Ishikawa (cell line): ENCODE measurements around the gene E2F3.

Experiments used
- CREB1 ChIP-seq: IDR thresholded peaks from 2 replicates; pipeline ENCODE4 v1.6.1; 2012; ENCODE audit warnings: low read depth
- EP300 ChIP-seq: IDR thresholded peaks from 2 replicates; pipeline ENCODE4 v1.6.1; 2012; ENCODE audit warnings: borderline replicate concordance
- FOXM1 ChIP-seq: IDR thresholded peaks from 2 replicates; pipeline ENCODE4 v1.6.1; 2012; ENCODE audit warnings: low read depth, borderline replicate concordance
- NFIC ChIP-seq: IDR thresholded peaks from 2 replicates; pipeline ENCODE4 v1.6.1; 2012
- TAF1 ChIP-seq: IDR thresholded peaks from 2 replicates; pipeline ENCODE4 v1.6.1; 2012; ENCODE audit warnings: low read depth, mild to moderate bottlenecking
- YY1 ChIP-seq: IDR thresholded peaks from 2 replicates; pipeline ENCODE4 v1.6.1; 2012; ENCODE audit warnings: low read depth
- TF ChIP-seq, protein P1 (sequence below): IDR thresholded peaks from 2 replicates; pipeline ENCODE4 v1.6.1; 2012
- TF ChIP-seq, protein P2 (sequence below): IDR thresholded peaks from 2 replicates; pipeline ENCODE4 v1.6.1; 2012; ENCODE audit warnings: low read depth, mild to moderate bottlenecking
- TF ChIP-seq, protein P3 (sequence below): IDR thresholded peaks from 2 replicates; pipeline ENCODE4 v1.6.1; 2012

DNA sequence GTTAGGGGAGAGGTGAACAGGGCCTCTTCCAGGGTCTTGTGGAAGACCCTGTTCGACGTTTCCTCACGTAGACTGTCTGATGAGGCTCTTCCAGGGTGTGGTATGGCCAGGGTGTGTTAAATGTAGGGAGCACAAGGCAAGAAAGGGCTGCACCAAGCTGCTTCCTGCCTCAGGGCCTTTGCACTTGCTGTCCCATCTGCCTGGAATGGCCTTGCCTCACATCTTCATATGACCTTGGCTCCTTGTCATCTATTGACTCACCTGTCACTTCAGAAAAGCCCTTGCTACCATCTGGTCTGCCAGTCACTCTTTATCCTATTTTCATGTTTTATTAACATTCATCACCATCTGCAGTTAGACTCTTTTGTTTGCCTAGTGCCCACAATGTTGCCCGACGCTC lies 31.0 kb downstream of the E2F3 start:
- TF ChIP-seq, protein P1, sequence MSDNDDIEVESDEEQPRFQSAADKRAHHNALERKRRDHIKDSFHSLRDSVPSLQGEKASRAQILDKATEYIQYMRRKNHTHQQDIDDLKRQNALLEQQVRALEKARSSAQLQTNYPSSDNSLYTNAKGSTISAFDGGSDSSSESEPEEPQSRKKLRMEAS, result no peak
- no peak for TF ChIP-seq YY1
- TF ChIP-seq, protein P2, sequence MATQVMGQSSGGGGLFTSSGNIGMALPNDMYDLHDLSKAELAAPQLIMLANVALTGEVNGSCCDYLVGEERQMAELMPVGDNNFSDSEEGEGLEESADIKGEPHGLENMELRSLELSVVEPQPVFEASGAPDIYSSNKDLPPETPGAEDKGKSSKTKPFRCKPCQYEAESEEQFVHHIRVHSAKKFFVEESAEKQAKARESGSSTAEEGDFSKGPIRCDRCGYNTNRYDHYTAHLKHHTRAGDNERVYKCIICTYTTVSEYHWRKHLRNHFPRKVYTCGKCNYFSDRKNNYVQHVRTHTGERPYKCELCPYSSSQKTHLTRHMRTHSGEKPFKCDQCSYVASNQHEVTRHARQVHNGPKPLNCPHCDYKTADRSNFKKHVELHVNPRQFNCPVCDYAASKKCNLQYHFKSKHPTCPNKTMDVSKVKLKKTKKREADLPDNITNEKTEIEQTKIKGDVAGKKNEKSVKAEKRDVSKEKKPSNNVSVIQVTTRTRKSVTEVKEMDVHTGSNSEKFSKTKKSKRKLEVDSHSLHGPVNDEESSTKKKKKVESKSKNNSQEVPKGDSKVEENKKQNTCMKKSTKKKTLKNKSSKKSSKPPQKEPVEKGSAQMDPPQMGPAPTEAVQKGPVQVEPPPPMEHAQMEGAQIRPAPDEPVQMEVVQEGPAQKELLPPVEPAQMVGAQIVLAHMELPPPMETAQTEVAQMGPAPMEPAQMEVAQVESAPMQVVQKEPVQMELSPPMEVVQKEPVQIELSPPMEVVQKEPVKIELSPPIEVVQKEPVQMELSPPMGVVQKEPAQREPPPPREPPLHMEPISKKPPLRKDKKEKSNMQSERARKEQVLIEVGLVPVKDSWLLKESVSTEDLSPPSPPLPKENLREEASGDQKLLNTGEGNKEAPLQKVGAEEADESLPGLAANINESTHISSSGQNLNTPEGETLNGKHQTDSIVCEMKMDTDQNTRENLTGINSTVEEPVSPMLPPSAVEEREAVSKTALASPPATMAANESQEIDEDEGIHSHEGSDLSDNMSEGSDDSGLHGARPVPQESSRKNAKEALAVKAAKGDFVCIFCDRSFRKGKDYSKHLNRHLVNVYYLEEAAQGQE, result no peak
- TF ChIP-seq EP300, result no peak
- TF ChIP-seq NFIC, result no peak
- no peak for TF ChIP-seq FOXM1
- no peak for TF ChIP-seq CREB1
- no peak for TF ChIP-seq TAF1
- TF ChIP-seq, protein P3, sequence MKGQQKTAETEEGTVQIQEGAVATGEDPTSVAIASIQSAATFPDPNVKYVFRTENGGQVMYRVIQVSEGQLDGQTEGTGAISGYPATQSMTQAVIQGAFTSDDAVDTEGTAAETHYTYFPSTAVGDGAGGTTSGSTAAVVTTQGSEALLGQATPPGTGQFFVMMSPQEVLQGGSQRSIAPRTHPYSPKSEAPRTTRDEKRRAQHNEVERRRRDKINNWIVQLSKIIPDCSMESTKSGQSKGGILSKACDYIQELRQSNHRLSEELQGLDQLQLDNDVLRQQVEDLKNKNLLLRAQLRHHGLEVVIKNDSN, result no peak
